Measurements from ENCODE around the gene JAK1.

The JAK1 gene

GRCh38 chr1:64872067-64872466, 94.3 kb downstream of the JAK1 start:
- no peak for TF ChIP-seq CTCF (IDR thresholded peaks at IDR 0.05; ENCODE audit: extremely low read depth, missing control alignments)
- no peak for DNase-seq (ENCODE audit: low spot score)

DNA sequence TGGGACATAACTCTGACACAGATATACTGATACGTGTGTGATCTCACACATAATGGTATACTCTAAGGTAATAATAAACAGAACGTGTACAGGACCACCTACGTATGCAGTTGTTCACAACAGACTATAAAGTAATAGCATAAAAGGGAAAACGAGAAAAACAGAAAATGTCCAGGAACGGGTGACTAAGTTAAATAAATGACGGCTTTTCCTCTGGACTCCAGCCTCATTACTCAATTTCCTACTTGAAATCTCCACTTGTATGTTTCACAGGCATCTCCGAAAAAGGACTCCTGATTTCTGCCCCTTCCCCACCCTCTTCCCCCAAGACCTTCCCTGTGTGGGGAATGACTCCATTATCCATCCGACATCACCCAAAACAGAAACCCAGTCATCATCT, 95.1 kb downstream of the JAK1 start:
- DNase-seq (ENCODE audit: low spot score) = no peak

GRCh38 chr1:64867266-64867665, 99.1 kb downstream of the JAK1 start:
- TF ChIP-seq CTCF (IDR thresholded peaks at IDR 0.05; ENCODE audit: extremely low read depth, missing control alignments) = no peak

More for the DNA sequence above, 95.1 kb downstream of the JAK1 start:
- TF ChIP-seq CTCF (IDR thresholded peaks at IDR 0.05; ENCODE audit: extremely low read depth, missing control alignments) = no peak

DNA sequence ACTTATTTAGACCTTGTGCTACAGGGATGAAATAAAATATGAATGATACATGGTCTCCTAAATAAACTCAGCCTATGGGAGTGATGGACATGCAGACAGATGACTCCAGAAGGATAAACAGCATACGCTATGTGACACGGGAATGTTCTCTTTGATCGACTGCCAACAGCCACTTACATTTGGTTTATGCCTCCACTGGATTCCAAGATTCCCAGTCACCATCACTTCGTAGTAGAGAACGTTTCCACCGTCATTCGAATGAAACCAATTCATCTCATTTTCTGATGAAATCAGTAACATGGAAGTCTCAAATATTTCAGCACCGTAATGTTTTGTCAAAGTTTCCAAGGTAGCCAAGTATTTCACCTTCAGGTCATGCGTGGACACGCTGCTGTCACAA, 99.7 kb downstream of the JAK1 start:
- no peak for TF ChIP-seq CTCF (IDR thresholded peaks at IDR 0.05; ENCODE audit: extremely low read depth, missing control alignments)
- no peak for DNase-seq (ENCODE audit: low spot score)

More at GRCh38 chr1:64867266-64867665, 99.1 kb downstream of the JAK1 start:
- DNase-seq (ENCODE audit: low spot score) = no peak

- TF ChIP-seq CTCF (IDR thresholded peaks at IDR 0.05; ENCODE audit: extremely low read depth, missing control alignments) = no peak
- no peak for DNase-seq (ENCODE audit: low spot score)
Measured at GRCh38 chr1:64865105-64865757, 101.1 kb downstream of the JAK1 start.

DNA sequence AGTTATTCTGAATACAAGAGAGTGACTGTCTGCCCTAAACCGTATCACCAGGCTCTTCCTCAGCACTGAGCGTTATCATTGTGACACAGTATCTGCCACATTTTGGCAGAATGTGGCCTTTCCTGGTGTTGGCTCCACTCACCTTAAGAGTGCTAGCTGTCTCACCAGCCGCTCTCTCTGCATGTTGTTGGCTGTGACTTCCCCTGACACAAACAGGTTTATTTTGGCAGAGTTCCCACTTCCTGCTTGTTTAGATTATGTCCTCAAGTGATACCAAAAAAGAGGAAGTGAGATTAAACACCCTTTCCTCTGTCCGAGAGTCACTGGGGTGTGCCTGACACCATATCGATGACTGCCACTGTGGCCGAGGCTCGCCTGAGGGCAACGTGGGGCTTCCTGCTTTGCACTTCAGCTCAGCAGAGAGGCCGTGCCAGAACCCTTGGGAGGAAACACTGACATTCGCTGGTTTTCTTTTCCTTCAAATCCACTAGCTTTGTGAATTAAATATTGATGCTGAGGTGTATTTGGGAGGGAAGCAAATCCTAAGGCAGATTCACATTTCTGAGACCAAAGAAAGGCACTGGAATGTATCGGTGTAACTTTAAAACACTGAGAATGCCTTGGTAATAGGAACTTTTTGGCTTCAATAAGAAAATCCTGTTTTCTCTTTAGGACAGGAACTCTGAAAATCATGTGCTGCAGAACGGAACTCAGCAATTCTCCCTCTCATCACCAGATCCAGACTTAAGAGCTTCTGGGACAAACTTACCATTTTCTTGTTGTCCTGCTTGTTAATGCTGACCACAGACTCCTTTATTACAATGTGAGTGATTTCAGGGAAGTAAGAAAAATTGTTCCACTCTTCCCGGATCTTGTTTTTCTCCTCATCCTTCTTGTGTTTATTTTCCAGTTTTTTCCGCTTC, 102.1 kb downstream of the JAK1 start:
- TF ChIP-seq CTCF (IDR thresholded peaks at IDR 0.05; ENCODE audit: extremely low read depth, missing control alignments) = no peak
- peak; percentile 82 for DNase-seq (ENCODE audit: low spot score)

GRCh38 chr1:64861611-64862010, 104.7 kb downstream of the JAK1 start:
- no peak for DNase-seq (ENCODE audit: low spot score)
- TF ChIP-seq CTCF (IDR thresholded peaks at IDR 0.05; ENCODE audit: extremely low read depth, missing control alignments) = no peak
